ENCODE results near the gene RBM41. TPM values are rescaled to one million over a fixed set of nuclear protein-coding genes. Genes with fewer than 3 reads are reported as not detected.

The RBM41 gene
- 7.0 TPM for polyA plus RNA-seq (2012; ENCODE audit: insufficient read length, low read depth)

GRCh38 chrX:107118322-107119147 lies at the start of gene RBM41:
Gene RBM41, minus strand, starts transcription at chrX:107118822. Its CDS starts 49 bp downstream, at chrX:107118773.
- TF ChIP-seq TAF1 (IDR thresholded peaks at IDR 0.05; ENCODE audit: borderline replicate concordance, insufficient read depth, low read length): no peak
- no peak for TF ChIP-seq REST (IDR thresholded peaks at IDR 0.05; ENCODE audit: insufficient read depth in 1 of 2, low read depth in 2 of 2, low read length in 2 of 2)
- TF ChIP-seq FOXP2 (optimal IDR thresholded peaks at IDR 0.05; ENCODE audit: borderline replicate concordance, extremely low read depth, extremely low read length, insufficient read depth): no peak
- TF ChIP-seq POLR2AphosphoS5 (IDR thresholded peaks at IDR 0.05; ENCODE audit: low read depth, low read length): peak; percentile 34; the same call in 1 of the 2 replicates
- TF ChIP-seq SIN3A (IDR thresholded peaks at IDR 0.05; ENCODE audit: borderline replicate concordance, insufficient read depth, low read length): no peak

DNA sequence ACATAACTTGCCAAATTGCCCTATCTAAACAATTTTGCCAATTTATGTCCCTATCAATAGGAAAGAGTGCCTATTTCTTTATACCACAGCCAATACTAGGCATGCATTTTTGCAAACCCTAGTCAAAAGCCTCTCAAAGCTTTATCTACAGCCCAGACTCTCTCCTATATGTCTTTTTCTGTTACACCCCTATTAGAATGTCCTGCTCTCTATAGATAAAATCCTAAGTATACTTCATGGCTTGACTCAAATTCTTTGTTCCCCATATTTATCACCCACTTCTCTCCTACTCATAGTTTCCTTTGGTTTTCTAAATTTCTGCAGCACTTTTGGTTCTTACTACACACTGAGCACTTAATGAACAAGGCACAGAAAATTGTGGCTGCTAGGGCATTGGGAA lies 49.6 kb upstream of the RBM41 start:
- no peak for TF ChIP-seq POLR2AphosphoS5 (IDR thresholded peaks at IDR 0.05; ENCODE audit: low read depth, low read length)
- TF ChIP-seq SIN3A (IDR thresholded peaks at IDR 0.05; ENCODE audit: borderline replicate concordance, insufficient read depth, low read length): no peak
- no peak for TF ChIP-seq FOXP2 (optimal IDR thresholded peaks at IDR 0.05; ENCODE audit: borderline replicate concordance, extremely low read depth, extremely low read length, insufficient read depth)
- TF ChIP-seq REST (IDR thresholded peaks at IDR 0.05; ENCODE audit: insufficient read depth in 1 of 2, low read depth in 2 of 2, low read length in 2 of 2): no peak
- TF ChIP-seq TAF1 (IDR thresholded peaks at IDR 0.05; ENCODE audit: borderline replicate concordance, insufficient read depth, low read length): no peak

DNA sequence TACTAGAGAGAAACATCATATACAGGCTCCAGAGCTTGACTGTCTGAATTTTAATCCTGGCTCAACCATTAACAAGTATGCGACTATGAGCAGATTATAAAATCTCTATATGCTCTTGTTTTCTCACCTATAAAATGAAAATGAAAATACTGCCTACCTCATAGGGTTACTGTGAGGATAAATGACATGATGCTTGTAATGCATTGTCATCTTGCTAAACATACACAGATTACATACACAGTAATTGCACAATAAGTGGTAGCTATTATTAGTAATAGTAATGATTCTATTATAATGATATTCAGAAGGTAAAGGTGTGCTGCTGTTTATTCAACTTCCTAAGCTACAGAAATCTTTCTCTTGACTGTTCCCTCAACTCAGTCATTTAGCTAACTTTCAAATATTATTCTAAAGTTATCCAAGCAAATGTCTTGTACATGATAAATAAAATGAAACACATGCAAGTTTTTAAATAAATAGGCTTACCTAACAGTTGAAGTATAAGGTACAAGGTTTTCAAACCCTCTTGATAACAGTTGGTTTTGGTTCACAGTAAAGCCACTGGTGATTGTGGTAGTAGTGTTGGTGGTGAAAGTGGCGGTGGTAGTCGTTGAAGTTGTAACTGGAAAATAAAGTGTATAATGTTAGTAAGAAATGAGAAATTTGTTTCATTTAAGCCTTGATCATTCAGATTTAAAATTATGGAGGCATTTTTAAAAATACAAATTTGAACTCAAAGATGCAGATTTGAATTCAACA lies 48.7 kb upstream of the RBM41 start:
- TF ChIP-seq POLR2AphosphoS5 (IDR thresholded peaks at IDR 0.05; ENCODE audit: low read depth, low read length) (no peak), TAF1 (IDR thresholded peaks at IDR 0.05; ENCODE audit: borderline replicate concordance, insufficient read depth, low read length) (no peak), SIN3A (IDR thresholded peaks at IDR 0.05; ENCODE audit: borderline replicate concordance, insufficient read depth, low read length) (no peak), REST (IDR thresholded peaks at IDR 0.05; ENCODE audit: insufficient read depth in 1 of 2, low read depth in 2 of 2, low read length in 2 of 2) (no peak), FOXP2 (optimal IDR thresholded peaks at IDR 0.05; ENCODE audit: borderline replicate concordance, extremely low read depth, extremely low read length, insufficient read depth) (no peak)

DNA sequence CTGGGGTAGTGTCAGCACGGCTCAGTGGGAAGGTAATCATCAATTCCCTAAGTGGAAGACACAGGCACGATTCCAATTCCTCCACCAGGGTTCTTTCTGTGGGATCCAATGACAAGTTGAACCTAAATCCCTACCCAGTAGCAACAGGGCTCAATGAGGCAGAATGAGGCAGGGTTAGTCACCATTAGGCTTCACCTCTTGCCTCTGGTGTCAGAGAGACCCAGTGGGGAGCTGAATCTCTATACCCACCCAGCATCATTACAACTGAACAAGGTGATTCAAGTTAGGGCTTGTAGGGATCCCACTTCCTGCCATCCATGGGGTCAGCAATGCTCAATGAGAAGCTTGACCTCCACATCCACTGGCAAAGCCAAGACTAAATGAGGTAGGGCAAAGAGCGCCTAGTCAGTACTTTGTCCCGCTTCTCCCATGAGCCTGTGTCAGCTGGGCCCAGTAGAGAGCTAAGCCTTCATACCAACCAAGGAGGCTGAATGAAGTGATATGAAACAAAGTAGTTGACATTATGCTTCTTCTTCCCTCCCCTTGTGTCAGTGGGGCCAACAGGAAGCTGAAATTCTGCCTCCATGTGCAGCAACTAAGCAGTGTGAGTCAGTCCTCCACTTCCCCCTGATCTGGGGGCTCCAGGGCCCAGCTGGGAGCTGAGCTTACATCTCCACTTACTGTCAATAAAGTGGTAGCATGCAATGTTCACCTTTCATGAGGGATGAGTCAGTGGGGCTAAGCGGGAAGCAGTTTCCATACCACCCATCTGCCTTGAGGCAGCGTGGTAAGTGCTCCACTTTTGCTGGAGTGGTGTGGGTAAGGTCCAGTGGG lies 36.4 kb upstream of the RBM41 start:
- TF ChIP-seq SIN3A (IDR thresholded peaks at IDR 0.05; ENCODE audit: borderline replicate concordance, insufficient read depth, low read length) (no peak), FOXP2 (optimal IDR thresholded peaks at IDR 0.05; ENCODE audit: borderline replicate concordance, extremely low read depth, extremely low read length, insufficient read depth) (no peak), POLR2AphosphoS5 (IDR thresholded peaks at IDR 0.05; ENCODE audit: low read depth, low read length) (no peak), TAF1 (IDR thresholded peaks at IDR 0.05; ENCODE audit: borderline replicate concordance, insufficient read depth, low read length) (no peak)

DNA sequence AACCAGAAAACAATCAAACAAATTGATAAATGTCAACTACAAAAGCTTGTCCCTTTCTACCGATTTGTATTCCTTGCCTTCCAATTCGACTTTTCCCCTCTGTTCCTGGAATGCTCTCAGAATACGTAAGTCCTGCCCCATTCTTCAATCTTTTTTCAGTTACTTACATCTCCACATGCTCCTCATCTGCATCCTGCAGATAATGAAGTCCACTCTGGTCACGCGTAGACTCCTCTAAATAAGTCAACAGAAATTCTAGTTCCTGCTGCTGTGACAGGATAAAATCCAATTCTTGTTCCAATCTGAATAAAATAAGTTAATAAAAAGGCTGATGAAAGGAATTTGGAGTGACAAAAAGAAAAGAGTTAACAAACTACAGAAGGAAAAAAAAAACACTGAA lies 34.4 kb upstream of the RBM41 start:
- TF ChIP-seq TAF1 (IDR thresholded peaks at IDR 0.05; ENCODE audit: borderline replicate concordance, insufficient read depth, low read length) (no peak), FOXP2 (optimal IDR thresholded peaks at IDR 0.05; ENCODE audit: borderline replicate concordance, extremely low read depth, extremely low read length, insufficient read depth) (no peak), REST (IDR thresholded peaks at IDR 0.05; ENCODE audit: insufficient read depth in 1 of 2, low read depth in 2 of 2, low read length in 2 of 2) (no peak), SIN3A (IDR thresholded peaks at IDR 0.05; ENCODE audit: borderline replicate concordance, insufficient read depth, low read length) (no peak), POLR2AphosphoS5 (IDR thresholded peaks at IDR 0.05; ENCODE audit: low read depth, low read length) (no peak)

All from PFSK-1 (cell line).